ENCODE measurements around the gene TTC21A.

- TF ChIP-seq ZBTB7A (CRISPR knock-in tag; IDR thresholded peaks at IDR 0.05) (no peak), ETV6 (CRISPR knock-in tag; conservative IDR thresholded peaks at IDR 0.05) (no peak), CTCF (CRISPR knock-in tag; IDR thresholded peaks at IDR 0.05) (no peak), REST (IDR thresholded peaks at IDR 0.05; ENCODE audit: borderline replicate concordance in 1 of 2, low read depth in 1 of 2, low read length in 2 of 2) (no peak), NFIB (CRISPR knock-in tag; IDR thresholded peaks at IDR 0.05; ENCODE audit: borderline replicate concordance) (no peak), TCF7L2 (IDR thresholded peaks at IDR 0.05; ENCODE audit: low read depth, low read length) (no peak), MZF1 (CRISPR knock-in tag; IDR thresholded peaks at IDR 0.05; ENCODE audit: borderline replicate concordance) (no peak), POLR2A (IDR thresholded peaks at IDR 0.05; ENCODE audit: insufficient read depth in 1 of 2, low read depth in 2 of 2, low read length in 2 of 2) (no peak), FOXK2 (IDR thresholded peaks at IDR 0.05) (no peak), BRCA1 (CRISPR knock-in tag; IDR thresholded peaks at IDR 0.05) (no peak), MXI1 (IDR thresholded peaks at IDR 0.05; ENCODE audit: borderline replicate concordance, low read depth, low read length) (no peak), MAZ (IDR thresholded peaks at IDR 0.05; ENCODE audit: borderline replicate concordance, low read depth, low read length) (no peak), MAZ (CRISPR knock-in tag; IDR thresholded peaks at IDR 0.05; ENCODE audit: low read depth) (no peak), E2F5 (CRISPR knock-in tag; conservative IDR thresholded peaks at IDR 0.05) (no peak), ZBTB40 (IDR thresholded peaks at IDR 0.05) (no peak), ZBTB40 (CRISPR knock-in tag; IDR thresholded peaks at IDR 0.05) (no peak)
Observed at GRCh38 chr3:39185326-39185958, 78.0 kb downstream of the TTC21A start.

Measured in HepG2 (cell line).